OCI-LY1 (cell line): ENCODE results near the gene SLC6A19.

ENCODE experiments used
- EZH2 ChIP-seq: fragments of 200-600 bp; sonication (generic), shearing (Covaris generic); IDR thresholded peaks from 2 replicates; pipeline ENCODE4 v1.8.0; 2017; ENCODE audit warnings: borderline replicate concordance, mixed run types, mild to moderate bottlenecking, antibody characterized with exemption, low read length, moderate library complexity, mixed read lengths
- TF ChIP-seq, protein P1 (sequence below): fragments of 200-600 bp; sonication (generic), shearing (Covaris generic); IDR thresholded peaks from 2 replicates; pipeline ENCODE4 v1.5.1; 2017; ENCODE audit warnings: mild to moderate bottlenecking, antibody characterized with exemption, low read length, moderate library complexity, mixed read lengths

- TF ChIP-seq, protein P1, sequence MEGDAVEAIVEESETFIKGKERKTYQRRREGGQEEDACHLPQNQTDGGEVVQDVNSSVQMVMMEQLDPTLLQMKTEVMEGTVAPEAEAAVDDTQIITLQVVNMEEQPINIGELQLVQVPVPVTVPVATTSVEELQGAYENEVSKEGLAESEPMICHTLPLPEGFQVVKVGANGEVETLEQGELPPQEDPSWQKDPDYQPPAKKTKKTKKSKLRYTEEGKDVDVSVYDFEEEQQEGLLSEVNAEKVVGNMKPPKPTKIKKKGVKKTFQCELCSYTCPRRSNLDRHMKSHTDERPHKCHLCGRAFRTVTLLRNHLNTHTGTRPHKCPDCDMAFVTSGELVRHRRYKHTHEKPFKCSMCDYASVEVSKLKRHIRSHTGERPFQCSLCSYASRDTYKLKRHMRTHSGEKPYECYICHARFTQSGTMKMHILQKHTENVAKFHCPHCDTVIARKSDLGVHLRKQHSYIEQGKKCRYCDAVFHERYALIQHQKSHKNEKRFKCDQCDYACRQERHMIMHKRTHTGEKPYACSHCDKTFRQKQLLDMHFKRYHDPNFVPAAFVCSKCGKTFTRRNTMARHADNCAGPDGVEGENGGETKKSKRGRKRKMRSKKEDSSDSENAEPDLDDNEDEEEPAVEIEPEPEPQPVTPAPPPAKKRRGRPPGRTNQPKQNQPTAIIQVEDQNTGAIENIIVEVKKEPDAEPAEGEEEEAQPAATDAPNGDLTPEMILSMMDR, result no peak
- TF ChIP-seq EZH2, result no peak
These were observed 21.4 kb downstream of the SLC6A19 start for GRCh38 chr5:1222621-1223277.
